ENCODE data around the gene C1QTNF8. TPM values are rescaled to one million over a fixed set of nuclear protein-coding genes. Genes with fewer than 3 reads are reported as not detected.
A peak's percentile ranks its signal among the peaks of the same experiment; 100 is the strongest.

Gene C1QTNF8
- total and polyA plus RNA-seq, 2 of the 13 experiments (the other 11 are each of a cell fraction or from before 2014, with no cell fraction given) = 0.09 TPM; not detected in 1

GRCh38 chr16:1137604-1138003 lies 41.6 kb upstream of the C1QTNF8 start (continued):
- TF ChIP-seq ZNF75D (CRISPR knock-in tag; IDR thresholded peaks at IDR 0.05; ENCODE audit: borderline replicate concordance) (no peak), ZNF614 (CRISPR knock-in tag; IDR thresholded peaks at IDR 0.05; ENCODE audit: borderline replicate concordance) (peak; percentile 69; the same call in 1 of the 2 replicates), HIC2 (CRISPR knock-in tag; IDR thresholded peaks at IDR 0.05; ENCODE audit: low read depth) (no peak), KAT8 (CRISPR knock-in tag; IDR thresholded peaks at IDR 0.05) (0 out of 2 replicates have a peak, but pooled peaks have one; percentile 56), ZNF747 (CRISPR knock-in tag; IDR thresholded peaks at IDR 0.05; ENCODE audit: borderline replicate concordance) (no peak), ZNF674 (CRISPR knock-in tag; IDR thresholded peaks at IDR 0.05; ENCODE audit: low read depth) (no peak), ZNF510 (CRISPR knock-in tag; IDR thresholded peaks at IDR 0.05; ENCODE audit: low read depth) (no peak), SRSF9 (IDR thresholded peaks at IDR 0.05; ENCODE audit: borderline replicate concordance, insufficient read depth, low read depth, low read length, poor library complexity, severe bottlenecking) (no peak), ZNF841 (CRISPR knock-in tag; IDR thresholded peaks at IDR 0.05; ENCODE audit: borderline replicate concordance) (no peak), NFE2L2 (IDR thresholded peaks at IDR 0.05; ENCODE audit: low read length) (no peak), STAG1 (CRISPR knock-in tag; IDR thresholded peaks at IDR 0.05) (no peak), PITX1 (CRISPR knock-in tag; IDR thresholded peaks at IDR 0.05) (no peak), SOX5 (CRISPR knock-in tag; IDR thresholded peaks at IDR 0.05; ENCODE audit: borderline replicate concordance) (peak; percentile 51; the same call in 1 of the 2 replicates), FOXA1 (IDR thresholded peaks at IDR 0.05) (no peak), FOXA1 (CRISPR knock-in tag; IDR thresholded peaks at IDR 0.05) (peak; percentile 35; the same call in 1 of the 2 replicates), ETV6 (CRISPR knock-in tag; conservative IDR thresholded peaks at IDR 0.05) (no peak), CENPBD1 (CRISPR knock-in tag; IDR thresholded peaks at IDR 0.05; ENCODE audit: borderline replicate concordance, low read depth) (no peak), MYPOP (CRISPR knock-in tag; IDR thresholded peaks at IDR 0.05) (peak; percentile 48; the same call in 1 of the 2 replicates), ZNF660 (CRISPR knock-in tag; IDR thresholded peaks at IDR 0.05; ENCODE audit: borderline replicate concordance, low read depth) (no peak), ADNP (CRISPR knock-in tag; IDR thresholded peaks at IDR 0.05) (no peak), TMF1 (CRISPR knock-in tag; IDR thresholded peaks at IDR 0.05; ENCODE audit: low read depth) (no peak), ZNF136 (CRISPR knock-in tag; IDR thresholded peaks at IDR 0.05; ENCODE audit: low read depth) (no peak), TRIM22 (IDR thresholded peaks at IDR 0.05) (no peak), SETDB1 (CRISPR knock-in tag; IDR thresholded peaks at IDR 0.05; ENCODE audit: borderline replicate concordance) (no peak), PHB2 (IDR thresholded peaks at IDR 0.05; ENCODE audit: partially characterized antibody) (no peak)
